ENCODE measurements around the gene LRRTM4. TPM values are rescaled to one million over a fixed set of nuclear protein-coding genes. Genes with fewer than 3 reads are reported as not detected.

LRRTM4 gene
- total RNA-seq, 2 donors from 2014 or later, result 7.0 to 21.1 TPM

DNA sequence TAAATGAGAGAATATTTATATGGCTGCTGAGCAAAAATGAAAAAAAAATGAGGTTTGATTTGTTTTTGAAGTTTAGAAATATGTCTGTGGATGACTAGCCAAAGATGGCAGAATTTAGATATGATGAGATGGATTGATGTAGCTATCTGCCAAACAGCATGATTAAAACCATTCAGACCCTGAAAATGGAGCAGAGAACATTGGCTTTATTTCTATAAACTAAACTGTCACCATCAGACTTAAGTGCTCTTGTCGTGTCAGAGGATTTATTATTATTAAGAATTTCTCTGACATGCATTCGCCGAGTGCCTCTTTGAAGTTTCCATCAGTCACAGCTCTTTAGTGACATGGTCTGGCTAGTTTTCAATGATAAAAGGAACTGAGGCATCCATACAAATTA is 151.7 kb downstream of the LRRTM4 start:
- WGBS, 2 experiments (ENCODE audit: insufficient coverage in 1 of 2, insufficient read length in 1 of 2), result 93% methylated on average over 3 of the region's 3 CpGs; no CpG with 5 or more reads in 1 of the 2 experiments
- Mint-ChIP-seq H3K4me1 (peaks cover 2% of the 10 kb centered on the region), H3K36me3 (ENCODE audit: low read depth) (no peaks in the 10 kb centered on the region), H3K27me3 (ENCODE audit: insufficient read depth) (no peaks in the 10 kb centered on the region), H3K4me3 (no peak overlapping the region), H3K27ac (no peak overlapping the region), H3K9me3 (no peaks in the 10 kb centered on the region)
- no peak overlapping the region for H3K4me3 ChIP-seq (ENCODE audit: low read length)
- no peaks in the 10 kb centered on the region for H3K27me3 ChIP-seq (ENCODE audit: control insufficient read depth, insufficient read depth, low read length, poor library complexity, severe bottlenecking)
- no peak overlapping the region for H3K27ac ChIP-seq (ENCODE audit: low read depth, low read length)
- H3K9me3 ChIP-seq (ENCODE audit: control insufficient read depth, low read length), result no peaks in the 10 kb centered on the region
- no peak overlapping the region for H3K9ac ChIP-seq (ENCODE audit: extremely low read depth, low read length, poor library complexity, severe bottlenecking)
- H3K4me1 ChIP-seq (ENCODE audit: control insufficient read depth, insufficient read depth, low read length), result no peaks in the 10 kb centered on the region
- TF ChIP-seq, protein P1, sequence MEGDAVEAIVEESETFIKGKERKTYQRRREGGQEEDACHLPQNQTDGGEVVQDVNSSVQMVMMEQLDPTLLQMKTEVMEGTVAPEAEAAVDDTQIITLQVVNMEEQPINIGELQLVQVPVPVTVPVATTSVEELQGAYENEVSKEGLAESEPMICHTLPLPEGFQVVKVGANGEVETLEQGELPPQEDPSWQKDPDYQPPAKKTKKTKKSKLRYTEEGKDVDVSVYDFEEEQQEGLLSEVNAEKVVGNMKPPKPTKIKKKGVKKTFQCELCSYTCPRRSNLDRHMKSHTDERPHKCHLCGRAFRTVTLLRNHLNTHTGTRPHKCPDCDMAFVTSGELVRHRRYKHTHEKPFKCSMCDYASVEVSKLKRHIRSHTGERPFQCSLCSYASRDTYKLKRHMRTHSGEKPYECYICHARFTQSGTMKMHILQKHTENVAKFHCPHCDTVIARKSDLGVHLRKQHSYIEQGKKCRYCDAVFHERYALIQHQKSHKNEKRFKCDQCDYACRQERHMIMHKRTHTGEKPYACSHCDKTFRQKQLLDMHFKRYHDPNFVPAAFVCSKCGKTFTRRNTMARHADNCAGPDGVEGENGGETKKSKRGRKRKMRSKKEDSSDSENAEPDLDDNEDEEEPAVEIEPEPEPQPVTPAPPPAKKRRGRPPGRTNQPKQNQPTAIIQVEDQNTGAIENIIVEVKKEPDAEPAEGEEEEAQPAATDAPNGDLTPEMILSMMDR (conservative IDR thresholded peaks at IDR 0.05), result no peak
- H3K36me3 ChIP-seq (ENCODE audit: control insufficient read depth, insufficient read depth, low read length), result no peaks in the 10 kb centered on the region
- DNase-seq, result no peak

DNA sequence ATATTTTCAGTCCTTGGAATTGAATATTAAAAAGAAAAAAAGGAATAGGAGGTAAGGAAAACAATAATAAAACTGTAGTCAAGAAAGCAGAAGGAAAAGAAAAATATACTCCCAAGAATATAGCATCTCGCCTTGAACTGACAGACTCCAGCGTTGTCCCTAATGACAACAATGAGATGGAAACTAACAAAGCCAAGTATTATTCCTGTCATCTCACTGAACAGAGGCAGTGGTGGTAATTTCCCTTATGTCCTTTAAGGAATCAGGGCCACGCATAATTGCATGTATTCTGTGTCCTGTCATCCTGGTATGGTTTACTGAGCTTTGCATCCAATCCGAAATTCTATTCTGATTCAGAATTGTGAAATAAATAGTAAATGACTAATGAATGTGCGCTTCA is 158.9 kb downstream of the LRRTM4 start:
- no peaks in the 10 kb centered on the region for H3K4me1 ChIP-seq (ENCODE audit: control insufficient read depth, insufficient read depth, low read length)
- H3K27me3 ChIP-seq (ENCODE audit: control insufficient read depth, insufficient read depth, low read length, poor library complexity, severe bottlenecking), result no peaks in the 10 kb centered on the region
- TF ChIP-seq, protein P1 (conservative IDR thresholded peaks at IDR 0.05), result no peak
- no peak overlapping the region for H3K27ac ChIP-seq (ENCODE audit: low read depth, low read length)
- 78 to 83% methylated on average over 1 to 5 of the region's 5 CpGs for WGBS, 2 experiments (ENCODE audit: insufficient coverage in 1 of 2, insufficient read length in 1 of 2)
- no peaks in the 10 kb centered on the region for H3K36me3 Mint-ChIP-seq (ENCODE audit: low read depth)
- no peak overlapping the region for H3K4me3 ChIP-seq (ENCODE audit: low read length)
- H3K4me3 Mint-ChIP-seq, result no peak overlapping the region
- H3K27me3 Mint-ChIP-seq (ENCODE audit: insufficient read depth), result no peaks in the 10 kb centered on the region
- H3K9me3 ChIP-seq (ENCODE audit: control insufficient read depth, low read length), result no peaks in the 10 kb centered on the region
- no peaks in the 10 kb centered on the region for H3K36me3 ChIP-seq (ENCODE audit: control insufficient read depth, insufficient read depth, low read length)
- no peaks in the 10 kb centered on the region for H3K9me3 Mint-ChIP-seq
- peaks cover 7% of the 10 kb centered on the region for H3K4me1 Mint-ChIP-seq
- no peak overlapping the region for H3K27ac Mint-ChIP-seq
- no peak for DNase-seq
- H3K9ac ChIP-seq (ENCODE audit: extremely low read depth, low read length, poor library complexity, severe bottlenecking), result no peak overlapping the region

DNA sequence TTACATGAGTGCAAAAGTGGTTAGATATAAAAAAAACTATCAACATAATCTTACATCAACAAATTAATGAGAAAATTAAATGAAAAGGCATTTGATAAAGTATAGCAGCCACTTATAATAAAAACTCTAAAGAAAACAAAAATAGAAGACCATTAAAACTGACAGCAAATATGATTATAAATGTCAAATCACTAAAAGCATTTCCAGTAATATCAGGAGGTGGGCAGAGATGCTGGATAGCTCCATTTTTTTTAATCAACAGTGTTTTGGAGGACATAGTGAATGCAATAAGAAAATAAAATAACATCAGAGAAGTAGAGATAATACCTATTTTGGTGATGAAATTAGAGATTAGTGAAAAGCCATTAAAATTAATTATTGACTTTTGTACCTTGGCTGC is 173.4 kb downstream of the LRRTM4 start:
- no peak overlapping the region for H3K27ac Mint-ChIP-seq
- H3K4me3 Mint-ChIP-seq, result no peak overlapping the region
- TF ChIP-seq, protein P1 (conservative IDR thresholded peaks at IDR 0.05), result no peak
- Histone ChIP-seq H3K4me3 (ENCODE audit: low read length) (no peak overlapping the region), H3K27me3 (ENCODE audit: control insufficient read depth, insufficient read depth, low read length, poor library complexity, severe bottlenecking) (no peaks in the 10 kb centered on the region), H3K27ac (ENCODE audit: low read depth, low read length) (no peak overlapping the region), H3K9ac (ENCODE audit: extremely low read depth, low read length, poor library complexity, severe bottlenecking) (no peak overlapping the region), H3K4me1 (ENCODE audit: control insufficient read depth, insufficient read depth, low read length) (no peaks in the 10 kb centered on the region), H3K9me3 (ENCODE audit: control insufficient read depth, low read length) (peaks cover 6% of the 10 kb centered on the region), H3K36me3 (ENCODE audit: control insufficient read depth, insufficient read depth, low read length) (no peaks in the 10 kb centered on the region)
- no peaks in the 10 kb centered on the region for H3K4me1 Mint-ChIP-seq
- H3K36me3 Mint-ChIP-seq (ENCODE audit: low read depth), result no peaks in the 10 kb centered on the region
- H3K9me3 Mint-ChIP-seq, result peaks cover 7% of the 10 kb centered on the region
- DNase-seq, result no peak
- H3K27me3 Mint-ChIP-seq (ENCODE audit: insufficient read depth), result no peaks in the 10 kb centered on the region

Measured in endodermal cell (in vitro differentiated cells).